Erythroblast (primary cell): ENCODE measurements around the gene BLVRB.

Experiments
- GATA1 ChIP-seq: IDR thresholded peaks from 2 replicates; pipeline ENCODE4 v1.6.1; 2011; ENCODE audit warnings: low read depth, mild to moderate bottlenecking, control low read depth, low read length, moderate library complexity
- POLR2A ChIP-seq: IDR thresholded peaks from 2 replicates; pipeline ENCODE4 v1.6.1; 2011; ENCODE audit warnings: mild to moderate bottlenecking, low read length

DNA sequence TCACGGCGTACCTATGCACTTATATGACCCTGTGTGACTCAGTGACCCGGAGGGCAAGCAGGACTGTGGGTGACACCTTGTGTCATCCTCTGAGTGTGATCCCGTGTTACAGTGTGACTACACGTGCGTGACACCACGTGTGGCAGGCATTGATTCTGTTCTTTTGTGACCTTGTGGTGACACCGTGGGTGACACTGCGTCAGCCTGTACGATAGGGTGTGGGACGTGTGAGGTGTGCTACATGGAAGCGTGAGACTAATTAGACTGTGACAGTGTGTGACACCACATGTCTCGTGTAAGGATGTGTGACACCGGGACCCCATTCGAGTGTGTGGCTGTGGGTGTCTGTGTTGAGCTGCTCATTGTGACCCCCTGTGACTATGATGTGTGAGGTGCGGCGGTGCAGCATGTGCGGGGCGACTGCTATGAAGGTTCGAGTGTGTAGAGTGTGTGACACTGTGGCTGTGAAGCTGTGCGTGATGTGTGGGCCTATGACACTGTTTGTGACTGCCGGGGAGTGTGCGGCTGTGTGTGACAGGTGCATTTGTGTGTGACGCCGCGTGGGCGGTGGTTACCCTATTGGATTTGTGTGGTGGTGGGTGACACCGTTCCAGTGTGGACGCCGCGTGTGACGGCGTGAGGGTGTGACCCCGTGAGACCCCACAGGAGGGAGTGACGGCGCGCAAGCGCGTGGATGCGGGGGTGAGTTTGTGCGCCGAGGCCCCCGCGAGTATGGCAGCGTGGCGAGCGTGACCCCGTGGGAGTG is 857 bp upstream of the BLVRB start:
- TF ChIP-seq POLR2A (no peak), GATA1 (no peak)
